PC-3 (cell line): ENCODE data around the gene OR8B4. TPM values are rescaled to one million over a fixed set of nuclear protein-coding genes. Genes with fewer than 3 reads are reported as not detected.

ENCODE experiments used
- ATAC-seq: fragments of 200-7000 bp; cut with Tn5 transposase; 2 replicates; pipeline ENCODE4 v1.9.1; 2020; ENCODE audit warnings: mild to moderate bottlenecking, moderate library complexity
- BruUV-seq: library from RNA; stranded (reverse); fragments of 400-500 nt; replicated peaks from 2 replicates; lab custom pipeline; 2021; lab: Mats Ljungman, UMichigan
- CTCF ChIA-PET: fragments of 300-600 bp; sonication (Branson Sonifier 250); formaldehyde crosslinking; loops from one replicate; lab custom pipeline; 2022; ENCODE audit warnings: antibody characterized with exemption; lab: Charles Lee
- POLR2A ChIA-PET: fragments of 300-600 bp; sonication (Branson Sonifier 250); formaldehyde crosslinking; loops from one replicate; lab custom pipeline; 2022; ENCODE audit warnings: antibody characterized with exemption; ENCODE audit not compliant: unreplicated experiment; lab: Charles Lee
- DNase-seq: peaks from one replicate; pipeline ENCODE4 v3.0.0-alpha.2; 2015
- H2AFZ ChIP-seq: fragments of 300-600 bp; sonication (generic); 2 replicates; pipeline ENCODE4 v1.6.0; 2016; ENCODE audit warnings: antibody characterized with exemption, low read length
- H3F3A ChIP-seq: fragments of 300-600 bp; sonication (generic); one replicate; pipeline ENCODE4 v1.6.0; 2017; ENCODE audit warnings: antibody characterized with exemption, low read length, control low read depth, mild to moderate bottlenecking; ENCODE audit not compliant: unreplicated experiment
- H3K27ac ChIP-seq: fragments of 300-600 bp; sonication (generic); 2 replicates; pipeline ENCODE4 v1.5.1; 2016; ENCODE audit warnings: mild to moderate bottlenecking, low read length
- H3K27me3 ChIP-seq: fragments of 300-600 bp; sonication (generic); 2 replicates; pipeline ENCODE4 v1.6.1; 2016; ENCODE audit warnings: low read length, mixed read lengths
- H3K36me3 ChIP-seq: fragments of 300-600 bp; sonication (generic); 2 replicates; pipeline ENCODE4 v1.6.1; 2016; ENCODE audit warnings: low read depth, mixed run types, low read length, mixed read lengths
- H3K4me1 ChIP-seq: fragments of 300-600 bp; sonication (generic); 2 replicates; pipeline ENCODE4 v1.5.1; 2016; ENCODE audit warnings: low read length; ENCODE audit not compliant: insufficient read depth
- H3K4me2 ChIP-seq: fragments of 300-600 bp; sonication (generic); 2 replicates; pipeline ENCODE4 v1.6.0; 2016; ENCODE audit warnings: low read length
- H3K4me3 ChIP-seq: fragments of 300-600 bp; sonication (generic); 2 replicates; pipeline ENCODE4 v1.5.1; 2016; ENCODE audit warnings: mild to moderate bottlenecking, low read length, mixed read lengths
- H3K79me2 ChIP-seq: fragments of 300-600 bp; sonication (generic); 2 replicates; pipeline ENCODE4 v1.6.1; 2017; ENCODE audit warnings: low read length, mixed read lengths
- H3K9ac ChIP-seq: fragments of 300-600 bp; sonication (generic); 2 replicates; pipeline ENCODE4 v1.6.0; 2016; ENCODE audit warnings: mild to moderate bottlenecking, low read length
- H3K9me2 ChIP-seq: fragments of 300-600 bp; sonication (generic); replicated peaks from 2 replicates; pipeline ENCODE4 v1.6.1; 2016; ENCODE audit warnings: mixed run types, low read length, mixed read lengths
- H3K9me3 ChIP-seq: fragments of 300-600 bp; sonication (generic); 2 replicates; pipeline ENCODE4 v1.6.1; 2016; ENCODE audit warnings: low read length, mixed read lengths
- H4K20me1 ChIP-seq: fragments of 300-600 bp; sonication (generic); 2 replicates; pipeline ENCODE4 v1.6.1; 2016; ENCODE audit warnings: low read length, mixed read lengths
- CTCF ChIP-seq: fragments of 300-600 bp; sonication (generic); conservative IDR thresholded peaks from 2 replicates; pipeline ENCODE4 v1.5.1; 2017; ENCODE audit warnings: antibody characterized with exemption, low read depth, mild to moderate bottlenecking, low read length
- EZH2 ChIP-seq: fragments of 300-600 bp; sonication (generic); IDR thresholded peaks from one replicate; pipeline ENCODE4 v1.6.1; 2017; ENCODE audit warnings: antibody characterized with exemption, mild to moderate bottlenecking, low read length; ENCODE audit not compliant: unreplicated experiment
- EZH2phosphoT487 ChIP-seq: fragments of 300-600 bp; sonication (generic); IDR thresholded peaks from 2 replicates; pipeline ENCODE4 v1.6.1; 2018; ENCODE audit warnings: mild to moderate bottlenecking, antibody characterized with exemption, low read length, borderline replicate concordance
- intact Hi-C: fragments of 100-400 bp; cut with micrococcal nuclease; formaldehyde crosslinking; loops from 2 replicates; pipeline ENCODE4 v1.9.0; 2023
- total RNA-seq: library from RNA; depleted of rRNA; stranded (reverse); fragments of >200 nt; gene quantifications from 2 replicates; pipeline ENCODE4 v1.2.3, GENCODE V29; 2014

The OR8B4 gene
- total RNA-seq, 1 experiment from 2014 or later, result not detected

DNA sequence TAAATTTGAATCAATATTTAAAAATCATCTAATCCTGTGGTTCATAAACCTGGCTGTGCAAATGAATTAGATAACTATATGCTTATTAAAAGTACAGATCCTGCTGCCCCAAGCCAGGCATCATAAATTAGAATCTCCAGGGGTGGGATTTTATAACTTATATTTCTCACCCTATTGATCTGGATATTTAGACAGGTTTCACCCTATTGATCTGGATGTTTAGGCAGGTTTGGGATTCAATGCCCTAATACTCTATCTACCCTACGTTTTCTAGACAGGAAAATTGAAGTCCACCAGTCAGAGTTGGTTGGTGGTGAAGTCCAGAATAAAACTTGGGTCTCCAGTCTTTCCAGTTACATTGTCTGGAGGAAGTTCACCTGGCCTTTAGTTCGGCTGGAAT is 18.2 kb upstream of the OR8B4 start:
- Histone ChIP-seq H4K20me1 (no peaks in the 10 kb centered on the region), H3K9ac (no peak overlapping the region), H3K27me3 (peaks cover 74% of the 10 kb centered on the region), H2AFZ (no peak overlapping the region), H3K9me3 (no peaks in the 10 kb centered on the region), H3K4me1 (no peaks in the 10 kb centered on the region), H3K79me2 (no peaks in the 10 kb centered on the region), H3K36me3 (no peaks in the 10 kb centered on the region), H3K4me2 (no peak overlapping the region), H3K4me3 (no peak overlapping the region), H3K27ac (no peak overlapping the region), H3K9me2 (no peaks in the 10 kb centered on the region), H3F3A (no peaks in the 10 kb centered on the region)
- ATAC-seq, result no peak
- DNase-seq, result no peak
- TF ChIP-seq EZH2phosphoT487, result no peak
- TF ChIP-seq EZH2, result no peak
- TF ChIP-seq CTCF, result no peak
- no TSS peak for BruUV-seq
- ChIA-PET POLR2A (no interaction called here), CTCF (no interaction called here)
- intact Hi-C loops, result no loop called here

- intact Hi-C loops, result no loop called here
- no peak overlapping the region for H3K4me2 ChIP-seq
- BruUV-seq, result no TSS peak
- ChIA-PET POLR2A (no interaction called here), CTCF (no interaction called here)
- H3K4me3 ChIP-seq, result no peak overlapping the region
- no peaks in the 10 kb centered on the region for H3K36me3 ChIP-seq
- H3K9me2 ChIP-seq, result no peaks in the 10 kb centered on the region
- peaks cover 75% of the 10 kb centered on the region for H3K27me3 ChIP-seq
- TF ChIP-seq EZH2phosphoT487 (no peak), EZH2 (no peak), CTCF (no peak)
- H3K27ac ChIP-seq, result no peak overlapping the region
- H3K79me2 ChIP-seq, result no peaks in the 10 kb centered on the region
- H3K4me1 ChIP-seq, result no peaks in the 10 kb centered on the region
- no peak overlapping the region for H3K9ac ChIP-seq
- no peak overlapping the region for H2AFZ ChIP-seq
- H3F3A ChIP-seq, result no peaks in the 10 kb centered on the region
- no peak for ATAC-seq
- H4K20me1 ChIP-seq, result no peaks in the 10 kb centered on the region
- no peaks in the 10 kb centered on the region for H3K9me3 ChIP-seq
- DNase-seq, result no peak
Observed at GRCh38 chr11:124442442-124442841, 17.8 kb upstream of the OR8B4 start.

DNA sequence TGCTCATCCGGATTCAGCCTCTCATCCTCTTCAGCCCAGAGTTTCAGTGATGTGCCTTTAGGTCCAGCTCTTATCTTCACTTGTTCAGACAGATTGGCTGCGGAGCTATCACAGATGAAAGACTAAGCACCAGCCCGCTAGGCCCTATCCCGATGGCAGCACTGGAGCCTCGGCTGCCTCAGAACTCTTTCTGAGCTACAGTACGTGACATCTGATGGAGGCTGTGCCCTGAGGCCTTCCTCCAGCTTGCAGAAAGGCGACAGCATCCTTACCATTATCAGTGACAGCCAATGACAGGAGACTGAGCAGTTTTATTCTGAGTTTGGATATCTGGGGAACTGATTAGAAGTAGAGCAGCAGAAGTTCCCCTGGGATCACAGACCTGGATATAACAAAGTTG is 16.8 kb upstream of the OR8B4 start:
- Histone ChIP-seq H3K9ac (no peak overlapping the region), H4K20me1 (no peaks in the 10 kb centered on the region), H3K79me2 (no peaks in the 10 kb centered on the region), H3K4me1 (no peaks in the 10 kb centered on the region), H2AFZ (no peak overlapping the region), H3K4me3 (no peak overlapping the region), H3K4me2 (no peak overlapping the region), H3K9me2 (no peaks in the 10 kb centered on the region), H3K36me3 (no peaks in the 10 kb centered on the region), H3K27ac (no peak overlapping the region), H3K9me3 (no peaks in the 10 kb centered on the region), H3F3A (no peaks in the 10 kb centered on the region), H3K27me3 (peaks cover 83% of the 10 kb centered on the region)
- no peak for TF ChIP-seq EZH2phosphoT487
- BruUV-seq, result no TSS peak
- intact Hi-C loops, result no loop called here
- POLR2A ChIA-PET, result no interaction called here
- DNase-seq (no peak), ATAC-seq (no peak)
- CTCF ChIA-PET, result no interaction called here
